OCI-M2 (cell line): ENCODE results near the gene TXNRD2.

Experiments used
- DNase-seq: peaks from one replicate; lab custom pipeline; 2025; ENCODE audit not compliant: unreplicated experiment; lab: John Stamatoyannopoulos, UW

Gene TXNRD2

DNA sequence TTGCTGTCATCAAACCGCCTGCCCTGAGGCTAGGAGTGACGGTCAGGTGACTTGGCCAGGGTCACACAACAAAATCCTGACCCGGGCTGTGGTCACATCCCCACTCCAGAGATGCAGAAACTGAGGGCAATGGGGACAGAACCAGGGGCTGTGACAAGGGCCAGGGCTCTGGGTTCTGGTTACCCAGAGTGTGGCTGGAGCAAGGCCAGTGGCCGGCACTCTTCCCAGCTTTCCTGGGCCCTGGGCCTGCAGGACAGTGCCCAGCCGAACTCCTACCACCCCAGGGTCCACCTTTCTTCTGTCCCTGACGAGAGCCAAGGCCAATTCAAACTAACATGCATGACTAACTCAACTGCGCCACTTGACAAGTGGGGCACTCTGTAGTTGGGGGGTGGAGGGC is 39.1 kb upstream of the TXNRD2 start:
- no peak for DNase-seq

DNA sequence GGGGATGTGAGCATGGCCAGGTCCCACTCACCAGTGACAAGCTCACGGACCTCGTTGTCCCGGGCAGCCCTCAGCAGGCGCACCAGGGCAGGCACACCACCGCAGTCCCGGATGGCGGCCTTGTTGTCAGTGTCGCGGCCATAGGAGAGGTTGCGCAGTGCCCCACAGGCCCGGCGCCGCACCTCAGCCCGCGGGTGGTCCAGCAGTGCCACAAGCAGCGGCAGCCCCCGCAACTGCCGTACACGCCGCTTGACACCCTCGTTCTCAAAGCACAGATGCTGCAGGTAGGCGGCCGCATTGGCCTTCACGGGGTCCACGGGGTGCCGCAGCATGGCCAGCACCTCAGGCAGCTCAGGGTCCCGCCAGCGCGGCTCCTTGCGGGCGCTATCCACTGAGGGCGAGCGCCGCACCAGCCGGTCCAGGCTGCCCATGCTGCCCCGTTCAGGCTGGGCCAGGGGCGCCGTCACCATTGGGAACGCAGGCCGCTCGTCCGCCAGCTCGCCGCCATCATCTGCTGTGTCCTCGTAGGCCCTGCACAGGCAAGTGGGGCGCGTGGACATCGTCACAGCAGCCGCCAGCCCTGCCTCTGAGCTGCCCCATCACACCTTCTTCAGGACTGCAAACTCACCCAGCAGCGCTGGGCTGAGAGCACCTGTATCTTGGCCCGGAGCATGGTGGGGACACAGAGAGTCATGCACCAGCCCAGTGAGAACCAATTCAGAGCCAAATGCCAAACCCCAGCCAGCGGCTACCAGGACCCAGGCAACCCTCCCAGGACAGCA is 38.3 kb upstream of the TXNRD2 start:
- no peak for DNase-seq

DNA sequence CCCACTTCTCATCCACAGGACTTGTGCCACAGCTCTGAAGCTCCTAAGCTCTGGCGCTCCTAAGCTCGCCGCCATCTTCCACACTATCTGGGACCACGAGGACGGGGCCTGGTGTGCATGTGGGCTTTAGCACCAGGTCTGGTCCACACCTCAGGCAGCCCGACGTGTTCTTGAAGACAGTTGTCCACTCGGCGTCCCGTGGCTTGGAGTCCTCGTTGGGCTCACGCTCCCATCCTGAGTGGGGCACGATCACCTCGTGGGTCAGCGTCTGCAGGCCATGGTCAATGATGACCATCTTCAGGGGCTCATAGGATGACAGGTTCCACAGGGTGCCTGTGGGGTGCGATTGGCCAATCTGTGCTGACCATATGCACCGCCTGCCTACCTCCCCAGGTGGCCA is 37.1 kb upstream of the TXNRD2 start:
- DNase-seq = no peak

DNA sequence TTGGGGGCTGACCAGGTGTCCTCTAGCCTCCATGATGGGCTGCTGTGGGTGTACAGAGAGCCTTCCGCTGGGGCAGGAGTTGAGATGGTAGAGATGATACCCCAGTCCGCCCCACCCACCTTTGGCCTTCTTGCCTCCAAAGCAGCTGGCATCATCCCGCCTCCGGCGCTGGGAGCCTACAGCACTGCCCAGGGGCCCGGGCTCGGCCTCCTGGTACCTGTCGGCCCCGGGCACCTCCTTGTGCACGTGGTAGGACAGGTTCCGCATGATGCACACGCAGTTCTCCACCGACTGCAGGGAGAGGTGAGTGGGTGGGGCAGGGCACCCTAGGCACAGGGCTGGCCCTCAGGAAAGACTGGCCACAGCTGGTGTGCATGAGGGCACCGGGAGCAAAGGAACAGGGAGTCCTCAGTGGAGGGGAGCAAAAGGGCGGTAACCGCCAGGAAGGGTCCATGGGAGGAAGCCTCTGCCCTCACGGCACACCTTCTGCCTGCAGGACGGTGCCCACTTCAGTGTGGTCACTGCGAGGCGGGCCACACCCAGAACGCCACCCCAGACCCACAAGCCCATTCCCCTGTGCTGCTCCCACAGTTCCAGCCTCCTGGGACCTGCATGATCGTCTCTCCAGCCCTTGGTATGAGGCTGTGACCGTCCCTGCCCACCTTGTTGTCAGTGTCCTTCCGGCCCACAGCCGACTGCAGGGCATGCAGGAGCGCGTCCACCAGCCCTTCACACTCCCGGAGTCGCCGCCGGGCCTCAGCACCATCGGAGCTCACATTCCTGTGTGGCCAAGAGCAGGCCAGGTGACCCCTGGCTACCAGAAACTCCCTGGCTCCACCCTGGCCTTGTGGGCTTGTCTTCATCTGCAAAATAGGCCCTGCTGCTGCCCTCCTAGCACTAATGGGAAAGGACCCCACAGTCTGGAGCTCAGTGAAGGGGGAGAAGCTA is 36.0 kb upstream of the TXNRD2 start:
- no peak for DNase-seq

DNA sequence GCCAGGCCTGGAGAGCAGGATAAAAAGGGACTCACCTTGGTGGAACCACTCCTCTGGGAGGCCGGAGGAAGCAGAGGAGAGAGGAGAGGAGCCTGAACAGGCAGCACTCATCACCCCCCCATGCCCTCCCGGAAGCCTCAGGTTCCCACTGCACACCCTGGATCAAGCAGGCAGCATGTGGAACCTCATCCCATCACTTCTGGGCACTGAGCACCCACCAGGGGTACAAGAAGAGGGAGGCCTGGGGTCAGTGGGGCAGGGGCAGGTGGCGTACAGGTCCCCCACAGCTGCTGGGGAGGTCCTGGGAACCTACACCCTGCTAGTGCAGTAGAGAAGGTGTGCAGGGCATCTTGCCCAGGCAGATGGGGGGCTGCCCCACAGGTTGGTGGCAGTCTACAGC is 35.1 kb upstream of the TXNRD2 start:
- no peak for DNase-seq

DNA sequence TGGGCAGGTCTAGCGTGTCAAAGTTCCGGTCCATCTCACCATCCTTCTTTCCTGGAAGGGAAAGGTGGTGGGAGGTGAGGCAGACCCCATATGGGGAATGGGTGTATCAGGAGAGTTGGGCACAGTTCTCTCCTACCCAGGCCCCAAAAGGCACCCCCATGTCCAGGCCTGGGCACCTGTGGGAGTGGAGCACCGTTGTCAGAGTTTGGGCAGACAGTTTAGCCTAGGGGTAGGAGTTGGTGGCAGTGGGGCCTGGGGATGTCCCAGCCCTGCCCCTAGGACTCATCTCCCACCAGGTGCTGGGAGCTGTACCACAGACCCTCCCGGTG is 34.1 kb upstream of the TXNRD2 start:
- DNase-seq = no peak

DNA sequence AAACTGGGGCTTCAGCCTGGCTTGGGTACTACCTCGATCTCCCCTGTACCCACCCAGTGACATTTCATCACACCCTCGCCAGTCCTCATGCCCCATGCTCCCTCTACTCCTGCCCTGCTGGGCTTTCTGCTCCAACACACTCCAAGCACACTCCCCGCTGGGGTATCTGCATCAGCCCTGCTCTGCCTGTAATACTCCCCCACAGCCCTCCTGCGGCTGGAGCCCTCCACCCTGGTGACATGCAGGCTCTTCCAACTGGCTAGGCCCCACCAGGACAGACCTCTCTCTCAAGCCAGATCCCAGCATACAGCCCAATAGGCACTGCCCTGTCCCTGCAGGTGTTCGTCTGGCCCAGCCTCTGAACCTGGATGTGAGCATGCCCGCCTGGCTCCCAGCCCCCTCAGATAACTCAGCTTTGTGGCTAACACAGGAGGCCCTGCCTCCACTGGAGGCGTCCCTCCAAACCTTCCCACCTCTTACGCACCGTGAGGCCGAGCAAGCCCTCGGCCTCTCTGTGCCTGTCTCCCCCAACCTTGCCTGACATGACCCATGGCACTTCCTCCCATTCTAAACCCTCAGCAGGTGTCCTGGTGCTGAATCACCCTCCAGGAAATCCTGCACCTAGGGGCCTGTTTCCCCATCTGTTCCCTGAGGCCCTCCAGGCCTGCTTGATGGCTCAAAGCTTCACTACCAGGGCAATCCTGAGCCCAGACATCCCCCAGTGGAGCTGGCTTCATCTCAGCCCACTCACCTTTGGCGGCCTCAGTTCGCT is 33.5 kb upstream of the TXNRD2 start:
- no peak for DNase-seq

DNA sequence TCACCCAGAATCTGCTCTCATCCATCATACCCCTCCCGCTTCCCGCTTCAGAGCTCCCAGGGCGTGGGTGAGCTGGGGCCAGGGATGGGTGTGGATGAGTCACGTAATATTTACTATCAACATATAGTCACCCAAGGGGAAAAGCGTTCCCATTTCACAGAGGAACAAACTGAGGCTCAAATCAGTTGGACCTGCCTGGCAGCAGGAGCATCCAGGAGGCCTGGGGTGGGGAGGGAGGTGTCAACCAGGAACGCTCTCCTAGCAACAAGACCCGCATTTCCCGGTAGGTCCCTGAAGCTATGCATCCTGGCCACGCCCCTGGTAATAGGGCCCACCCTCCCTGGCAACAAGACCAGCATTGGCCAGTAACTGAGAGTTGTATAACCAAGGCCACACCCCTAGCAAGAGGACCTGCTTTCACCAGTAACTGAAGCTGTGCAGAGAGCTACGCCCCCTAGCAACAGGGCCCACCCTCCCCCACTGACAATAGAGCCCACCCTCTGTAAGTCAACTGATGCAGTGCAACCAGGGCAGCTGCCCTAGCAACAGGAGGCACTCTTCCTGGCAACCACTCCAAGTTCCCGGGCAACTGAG is 32.7 kb upstream of the TXNRD2 start:
- no peak for DNase-seq

DNA sequence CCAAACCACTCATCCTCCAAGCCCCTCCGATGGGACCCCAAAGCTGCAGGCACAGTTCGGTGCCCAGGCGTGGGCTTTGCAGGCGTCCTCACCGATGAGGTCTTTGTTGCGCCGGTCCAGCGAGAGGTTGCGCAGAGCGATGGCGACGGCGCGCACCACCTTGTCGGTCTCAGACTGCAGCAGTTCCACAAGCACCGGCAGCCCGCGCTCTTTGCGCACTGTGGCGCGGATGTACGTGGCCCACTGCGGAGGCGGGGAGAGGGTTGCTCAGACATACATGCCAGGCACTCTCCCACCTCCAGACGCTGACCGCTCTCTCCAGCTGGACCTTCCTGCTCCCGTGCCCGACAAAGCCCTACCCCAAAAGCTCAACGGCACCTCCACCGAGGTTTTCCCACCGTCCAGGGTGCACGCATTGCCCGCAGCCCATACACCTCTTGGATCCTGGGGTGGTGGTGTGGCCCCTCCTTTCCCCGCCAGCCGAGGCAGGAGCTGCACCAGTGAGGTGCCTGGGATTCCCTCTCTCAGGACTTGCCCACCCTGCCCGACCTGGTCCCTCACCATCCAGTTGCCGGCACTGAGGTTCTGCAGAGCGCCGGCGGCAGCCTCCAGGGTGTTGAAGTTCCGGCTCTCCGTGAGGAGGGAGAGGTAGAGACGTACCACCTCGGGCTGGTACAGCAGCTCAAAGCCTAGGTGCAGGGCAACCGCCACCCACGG is 32.1 kb upstream of the TXNRD2 start:
- DNase-seq = no peak

DNA sequence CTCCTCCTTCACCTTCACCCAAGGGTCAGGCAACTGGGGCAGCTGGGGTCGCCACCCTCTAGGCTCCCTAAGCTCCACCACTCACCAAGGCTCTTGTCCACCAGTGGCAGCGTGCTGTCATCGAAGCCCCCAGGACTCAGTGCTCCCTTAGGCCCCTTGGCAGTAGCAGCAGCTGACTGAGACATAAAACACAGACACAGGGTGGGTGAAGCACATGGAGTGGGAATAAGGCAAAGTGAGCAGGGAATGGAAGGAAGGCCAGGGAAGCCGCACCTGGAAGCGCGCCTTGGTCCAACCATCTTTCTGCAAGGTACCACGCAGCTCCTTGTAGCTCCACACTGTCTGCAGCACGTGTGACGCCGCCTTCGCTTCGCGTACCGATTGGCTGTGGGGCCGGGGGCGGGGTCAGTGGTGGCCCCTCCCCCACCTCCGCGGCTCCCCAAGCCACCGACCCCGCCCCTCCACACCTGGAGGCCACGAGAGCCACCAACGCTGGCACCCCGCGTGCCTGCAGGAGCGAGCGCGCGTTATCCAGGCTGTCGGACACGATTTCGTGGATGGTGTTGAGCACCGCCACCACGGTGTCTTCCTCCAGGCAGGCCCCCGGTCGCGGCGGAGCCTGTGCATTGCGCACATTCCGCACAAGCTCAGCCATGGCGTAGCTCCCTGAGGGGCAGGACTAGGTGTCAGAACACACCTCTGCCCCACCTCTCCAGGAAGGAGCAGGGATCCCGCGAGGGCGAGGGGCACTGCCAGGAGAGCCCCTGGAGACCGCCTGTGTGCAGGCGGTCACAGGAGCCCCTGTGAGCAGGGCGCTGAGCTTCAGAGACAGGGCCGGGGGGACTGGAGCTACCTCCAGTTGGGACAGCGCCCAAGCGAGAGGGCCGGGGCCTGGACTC is 31.3 kb upstream of the TXNRD2 start:
- no peak for DNase-seq

DNA sequence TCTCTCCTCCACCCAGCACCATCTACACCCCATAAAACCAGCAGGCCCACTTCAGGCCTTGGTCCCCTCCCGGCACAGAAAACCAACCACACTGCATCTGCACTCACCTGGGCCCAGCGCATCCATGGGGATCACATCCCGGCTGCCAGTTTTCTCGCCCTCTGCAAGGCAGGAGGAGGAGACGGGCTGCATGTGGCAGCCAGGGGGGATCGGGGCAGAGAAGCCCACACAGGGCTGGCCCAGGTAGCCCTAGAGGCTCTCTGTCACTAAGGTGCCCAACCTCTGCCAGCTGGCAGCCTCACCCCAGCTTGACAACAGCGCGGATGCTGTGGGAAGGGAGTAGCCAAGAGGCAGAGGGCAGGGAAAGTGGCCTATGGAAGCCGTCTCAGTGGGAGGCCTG is 30.6 kb upstream of the TXNRD2 start:
- no peak for DNase-seq

DNA sequence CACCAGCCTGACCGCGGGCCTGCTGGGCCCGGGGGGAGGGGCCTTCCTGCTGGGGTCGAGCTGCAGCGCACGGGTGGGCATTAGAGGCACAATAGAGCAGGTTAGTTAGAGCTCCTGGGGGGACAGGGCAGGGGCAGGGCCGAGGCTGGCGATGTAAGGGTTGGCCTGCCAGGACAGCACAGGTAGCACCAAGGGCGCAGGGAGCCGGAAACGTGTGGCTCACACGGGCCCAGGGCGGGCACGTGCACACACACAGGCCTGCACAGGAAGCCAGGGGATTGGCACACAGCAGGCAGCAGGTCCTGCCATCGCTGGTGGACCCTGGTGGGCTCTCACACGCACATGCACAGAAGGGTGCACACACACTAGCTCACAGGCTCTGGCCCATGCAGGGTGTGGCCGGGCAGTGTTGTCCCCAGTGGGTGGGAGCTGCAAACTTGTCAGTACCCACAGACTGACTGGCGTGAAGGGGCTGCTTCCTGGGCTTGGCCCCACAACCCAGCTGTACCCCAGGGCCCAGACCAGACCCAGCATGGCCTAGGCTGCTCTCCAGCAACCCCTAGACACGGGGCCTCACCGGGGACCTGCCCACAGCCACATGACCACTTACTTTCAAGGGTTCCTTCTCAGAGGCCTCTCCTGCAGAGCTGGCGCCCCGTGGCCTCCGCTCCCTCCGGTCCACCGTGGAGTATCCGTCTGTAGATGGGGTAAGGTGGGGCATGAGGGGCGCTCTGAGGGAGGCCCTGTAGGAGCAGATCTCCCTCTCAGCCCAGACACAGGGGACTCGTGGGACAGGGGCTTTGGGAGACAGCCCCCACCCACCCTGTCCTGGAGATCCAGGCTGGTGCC is 29.9 kb upstream of the TXNRD2 start:
- DNase-seq = no peak

DNA sequence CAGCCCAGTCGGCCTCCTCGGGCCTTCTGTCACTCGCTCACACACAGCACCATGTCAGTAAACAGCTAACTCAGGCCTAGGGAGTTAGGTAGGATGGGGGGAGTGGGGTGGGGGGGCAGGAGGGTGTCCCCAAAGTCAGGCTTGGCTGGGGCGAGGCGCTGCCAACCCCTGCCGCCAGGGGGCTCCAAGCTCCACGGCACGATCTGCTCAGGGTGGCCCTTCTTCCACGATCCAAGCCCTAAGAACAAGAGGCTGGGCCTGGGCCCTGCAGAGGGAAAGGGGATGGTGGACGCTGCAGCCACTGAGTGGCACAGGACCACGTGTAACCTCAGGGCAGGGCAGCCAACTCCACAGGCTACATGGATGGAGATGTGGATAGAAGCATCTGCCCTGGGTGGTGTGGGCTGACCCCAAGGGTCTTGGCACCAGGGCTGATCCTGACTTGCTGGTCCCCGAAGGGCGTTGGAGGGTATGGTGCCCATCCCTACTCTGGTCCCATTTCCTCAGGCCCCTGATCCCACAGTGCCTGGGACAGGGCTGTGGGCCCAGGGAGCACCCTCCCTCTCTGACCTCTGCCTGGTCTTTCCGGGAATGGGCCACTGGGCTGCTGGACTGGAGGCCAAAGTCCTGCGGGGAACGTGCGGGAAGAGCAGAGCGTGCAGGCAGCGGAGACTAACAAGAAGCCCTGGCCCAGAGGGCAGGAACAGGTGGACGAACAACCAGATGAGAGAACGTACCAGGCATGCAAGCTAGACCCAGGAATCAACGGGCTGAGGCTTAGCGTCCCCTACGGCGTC is 29.1 kb upstream of the TXNRD2 start:
- no peak for DNase-seq

DNA sequence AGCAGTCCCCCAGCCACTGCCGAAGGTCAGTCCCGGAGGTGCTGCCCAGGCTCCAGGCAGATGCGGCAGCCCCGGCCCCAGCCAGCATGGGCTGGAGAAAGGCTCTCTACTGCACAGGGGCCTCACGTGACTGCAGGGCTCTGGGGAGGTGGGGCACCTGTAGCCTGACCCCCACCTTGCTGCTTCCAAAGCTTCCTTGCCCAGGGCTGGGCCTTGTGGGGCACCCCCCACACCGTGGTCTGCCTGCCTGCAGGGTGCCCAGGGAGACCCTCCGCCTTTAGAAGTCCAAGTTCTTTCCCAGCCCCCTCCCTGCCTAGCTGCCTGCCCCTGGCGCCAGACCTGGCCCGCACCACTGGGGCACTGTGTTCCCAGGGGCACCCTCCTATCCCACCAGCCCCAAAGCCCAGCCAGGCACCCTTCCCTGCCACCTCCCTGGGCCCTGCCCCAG is 28.4 kb upstream of the TXNRD2 start:
- DNase-seq = no peak

DNA sequence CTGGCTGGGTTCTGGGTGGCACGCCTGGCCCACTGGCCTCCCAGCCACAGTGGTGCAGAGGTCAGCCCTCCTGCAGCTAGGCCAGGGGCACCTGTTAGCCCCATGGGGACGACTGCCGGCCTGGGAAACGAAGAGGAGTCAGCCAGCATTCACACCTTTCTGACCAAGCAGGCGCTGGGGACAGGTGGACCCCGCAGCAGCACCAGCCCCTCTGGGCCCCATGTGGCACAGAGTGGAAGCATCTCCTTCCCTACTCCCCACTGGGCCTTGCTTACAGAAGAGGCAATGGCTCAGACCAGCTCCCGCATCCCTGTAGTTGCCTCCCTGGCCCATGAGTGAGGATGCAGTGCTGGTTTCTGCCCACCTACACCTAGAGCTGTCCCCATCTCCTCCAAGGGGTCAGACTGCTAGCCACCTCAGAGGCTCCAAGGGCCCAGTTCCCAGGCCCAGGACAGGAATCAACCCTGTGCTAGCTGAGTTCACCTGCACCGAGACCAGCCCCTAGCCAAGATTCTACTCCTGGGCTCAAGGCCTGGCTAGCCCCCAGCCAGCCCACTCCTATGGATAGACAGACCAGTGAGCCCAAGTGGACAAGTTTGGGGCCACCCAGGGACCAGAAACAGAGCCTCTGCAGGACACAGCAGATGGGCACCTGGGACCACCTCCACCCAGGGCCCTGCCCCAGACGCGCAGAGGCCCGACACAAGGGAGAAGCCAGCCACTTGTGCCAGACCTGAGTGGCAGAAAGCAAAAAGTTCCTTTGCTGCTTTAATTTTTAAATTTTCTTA is 27.7 kb upstream of the TXNRD2 start:
- no peak for DNase-seq

DNA sequence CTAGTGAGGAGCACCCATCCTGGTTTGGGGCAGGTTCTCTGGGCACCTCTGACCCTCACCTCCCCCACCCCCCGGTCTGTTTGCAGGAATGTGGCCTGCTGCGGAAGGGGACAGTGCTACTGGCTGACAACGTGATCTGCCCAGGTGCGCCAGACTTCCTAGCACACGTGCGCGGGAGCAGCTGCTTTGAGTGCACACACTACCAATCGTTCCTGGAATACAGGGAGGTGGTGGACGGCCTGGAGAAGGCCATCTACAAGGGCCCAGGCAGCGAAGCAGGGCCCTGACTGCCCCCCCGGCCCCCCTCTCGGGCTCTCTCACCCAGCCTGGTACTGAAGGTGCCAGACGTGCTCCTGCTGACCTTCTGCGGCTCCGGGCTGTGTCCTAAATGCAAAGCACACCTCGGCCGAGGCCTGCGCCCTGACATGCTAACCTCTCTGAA is 26.9 kb upstream of the TXNRD2 start:
- DNase-seq = no peak

DNA sequence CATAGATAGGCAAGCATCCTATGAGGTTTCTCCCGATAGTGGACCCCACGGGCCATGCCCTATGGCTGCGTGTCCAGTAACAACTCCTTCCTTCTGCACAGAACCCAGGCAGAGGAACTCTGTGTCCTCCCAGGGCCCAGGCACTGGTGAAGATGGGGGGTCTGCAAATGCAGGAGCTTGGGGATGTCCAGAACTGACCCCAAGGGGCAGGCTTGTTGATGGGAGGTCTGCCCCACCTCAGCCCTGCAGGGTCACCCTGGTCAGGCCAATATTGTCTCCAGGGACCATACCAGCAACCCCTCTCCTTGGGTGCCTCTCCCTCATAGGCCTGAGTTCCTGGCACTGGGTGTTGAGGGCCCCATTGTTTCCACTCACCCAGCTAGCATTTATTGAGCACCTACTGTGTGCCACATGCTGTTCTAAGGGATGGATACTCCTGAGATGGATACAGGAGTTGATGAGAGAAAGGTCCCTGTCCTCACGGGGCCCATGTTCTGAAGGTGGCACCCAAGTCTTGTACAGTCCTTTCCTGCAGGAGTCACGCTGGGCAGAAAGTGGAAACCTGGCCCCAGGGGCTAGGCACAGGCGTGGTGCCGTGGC is 26.3 kb upstream of the TXNRD2 start:
- DNase-seq = no peak
